Panc1 (cell line): ENCODE data around the gene FRYL. TPM values are rescaled to one million over a fixed set of nuclear protein-coding genes. Genes with fewer than 3 reads are reported as not detected.

ENCODE experiments used
- ATAC-seq: fragments of 200-7000 bp; cut with Tn5 transposase; 2 replicates; pipeline ENCODE4 v1.9.1; 2020; ENCODE audit warnings: mild to moderate bottlenecking, moderate library complexity
- BruUV-seq: library from RNA; stranded (reverse); fragments of 400-500 nt; replicated peaks from 2 replicates; lab custom pipeline; 2021; lab: Mats Ljungman, UMichigan
- CTCF ChIA-PET: fragments of 300-600 bp; sonication (Branson Sonifier 250); formaldehyde crosslinking; loops from one replicate; lab custom pipeline; 2022; ENCODE audit warnings: antibody characterized with exemption; lab: Charles Lee
- POLR2A ChIA-PET: fragments of 300-600 bp; sonication (Branson Sonifier 250); formaldehyde crosslinking; loops from one replicate; lab custom pipeline; 2022; ENCODE audit warnings: antibody characterized with exemption; lab: Charles Lee
- DNase-seq: peaks from one replicate; pipeline ENCODE4 v3.0.0-alpha.2; 2010; ENCODE audit warnings: low read depth, low spot score
- H3K27ac ChIP-seq: 2 replicates; pipeline ENCODE4 v1.5.1; 2011; ENCODE audit warnings: mild to moderate bottlenecking, low read length, inconsistent platforms
- H3K27me3 ChIP-seq: fragments of 200-500 bp; sonication (Bioruptor generic); 2 replicates; pipeline ENCODE4 v1.6.0; 2014; ENCODE audit warnings: low read length, inconsistent platforms; ENCODE audit not compliant: control insufficient read depth, insufficient read depth
- H3K36me3 ChIP-seq: fragments of 200-500 bp; sonication (Bioruptor generic); 2 replicates; pipeline ENCODE4 v1.5.1; 2014; ENCODE audit warnings: inconsistent platforms, mild to moderate bottlenecking, low read length, moderate library complexity; ENCODE audit not compliant: control insufficient read depth, insufficient read depth
- H3K4me1 ChIP-seq: 2 replicates; pipeline ENCODE4 v1.5.1; 2011; ENCODE audit warnings: inconsistent platforms, mild to moderate bottlenecking, low read length, moderate library complexity; ENCODE audit not compliant: control insufficient read depth, insufficient read depth
- H3K4me3 ChIP-seq, 2 experiments: 2 replicates each; pipeline ENCODE4 v1.5.1; 2011 to 2012; ENCODE audit warnings: low read depth in 2 of 2, low read length in 2 of 2, mild to moderate bottlenecking in 2 of 2, inconsistent platforms in 1 of 2, moderate library complexity in 1 of 2
- H3K9me3 ChIP-seq: fragments of 200-500 bp; sonication (Bioruptor generic); 2 replicates; pipeline ENCODE4 v1.5.1; 2014; ENCODE audit warnings: low read depth, mild to moderate bottlenecking, inconsistent platforms, low read length, moderate library complexity; ENCODE audit not compliant: control insufficient read depth, insufficient read depth
- CTCF ChIP-seq: fragments of 450-650 bp; IDR thresholded peaks from 2 replicates; pipeline ENCODE4 v1.5.1; 2017; ENCODE audit warnings: mild to moderate bottlenecking
- POLR2AphosphoS5 ChIP-seq: IDR thresholded peaks from 2 replicates; pipeline ENCODE4 v1.6.1; 2012; ENCODE audit warnings: mild to moderate bottlenecking, low read depth, low read length, moderate library complexity
- REST ChIP-seq, 2 experiments: IDR thresholded peaks; 2 replicates each; pipeline ENCODE4 v1.6.1; 2011 to 2012; ENCODE audit warnings: low read depth in 2 of 2, control low read depth in 1 of 2, low read length in 1 of 2, mild to moderate bottlenecking in 1 of 2, moderate library complexity in 1 of 2; ENCODE audit not compliant: insufficient read depth in 1 of 2
- SIN3A ChIP-seq: IDR thresholded peaks from 2 replicates; pipeline ENCODE4 v1.6.1; 2012; ENCODE audit warnings: low read depth, mild to moderate bottlenecking, low read length, moderate library complexity, borderline replicate concordance; ENCODE audit not compliant: insufficient read depth
- TCF7L2 ChIP-seq: IDR thresholded peaks from 2 replicates; pipeline ENCODE4 v1.6.1; 2011; ENCODE audit warnings: mild to moderate bottlenecking, low read depth, low read length, inconsistent platforms
- in situ Hi-C: cut with HindIII; loops from 2 replicates; pipeline ENCODE4 v1.10.0; 2016; ENCODE audit warnings: low sequenced_read_pairs, low pct_unique_long_range_greater_than_20kb
- intact Hi-C: fragments of 100-400 bp; cut with micrococcal nuclease; formaldehyde crosslinking; loops from one replicate; pipeline ENCODE4 v1.10.0; 2022; ENCODE audit not compliant: unreplicated experiment
- total RNA-seq: library from RNA; stranded (reverse); gene quantifications from one replicate; pipeline ENCODE4 v1.2.1, GENCODE V29; 2021; ENCODE audit not compliant: unreplicated experiment

Gene FRYL
- total RNA-seq, 1 experiment from 2014 or later, result 47.5 TPM

GRCh38 chr4:48665555-48666186, 114.4 kb downstream of the FRYL start:
- H3K36me3 ChIP-seq, result no peaks in the 10 kb centered on the region
- no peaks in the 10 kb centered on the region for H3K9me3 ChIP-seq
- CTCF ChIA-PET, result no interaction called here
- TF ChIP-seq SIN3A (no peak), CTCF (no peak), REST (IDR thresholded peaks at IDR 0.05; ENCODE audit: insufficient read depth in 1 of 2, low read depth in 2 of 2, low read length in 1 of 2) (no peak), POLR2AphosphoS5 (no peak), TCF7L2 (no peak)
- H3K4me1 ChIP-seq, result no peaks in the 10 kb centered on the region
- POLR2A ChIA-PET, result no interaction called here
- no peak overlapping the region for H3K27ac ChIP-seq
- ATAC-seq, result no peak
- in situ Hi-C loops (no loop called here), intact Hi-C loops (no loop called here)
- no peak overlapping the region for H3K4me3 ChIP-seq
- H3K27me3 ChIP-seq, result no peaks in the 10 kb centered on the region
- no TSS peak for BruUV-seq
- no peak for DNase-seq

- no TSS peak for BruUV-seq
Observed at GRCh38 chr4:48664938-48665337, 115.1 kb downstream of the FRYL start.

More at GRCh38 chr4:48664938-48665337, 115.1 kb downstream of the FRYL start:
- no peak for DNase-seq
- H3K36me3 ChIP-seq, result no peaks in the 10 kb centered on the region
- no peaks in the 10 kb centered on the region for H3K4me1 ChIP-seq
- no peak for ATAC-seq
- in situ Hi-C loops, result no loop called here
- H3K4me3 ChIP-seq, result no peak overlapping the region
- no peak overlapping the region for H3K27ac ChIP-seq
- H3K27me3 ChIP-seq, result no peaks in the 10 kb centered on the region
- intact Hi-C loops, result no loop called here
- H3K9me3 ChIP-seq, result no peaks in the 10 kb centered on the region
- ChIA-PET CTCF (no interaction called here), POLR2A (no interaction called here)
- no peak for TF ChIP-seq POLR2AphosphoS5
- TF ChIP-seq CTCF, result no peak
- TF ChIP-seq TCF7L2, result no peak
